CD4-positive, alpha-beta memory T cell (primary cell): ENCODE measurements around the gene SORCS2. TPM values are rescaled to one million over a fixed set of nuclear protein-coding genes. Genes with fewer than 3 reads are reported as not detected.

ENCODE experiments used
- CTCF ChIA-PET: fragments of 350-600 bp; sonication (Branson Sonifier 250); formaldehyde crosslinking; loops from one replicate; lab custom pipeline; 2021; ENCODE audit warnings: inconsistent platforms; ENCODE audit not compliant: partially characterized antibody; lab: Charles Lee
- POLR2A ChIA-PET: fragments of 350-600 bp; sonication (Branson Sonifier 250); formaldehyde crosslinking; loops from one replicate; lab custom pipeline; 2021; ENCODE audit not compliant: partially characterized antibody; lab: Charles Lee
- DNase-seq, 5 donors: peaks; one replicate each; pipeline versions ENCODE4 v3.0.0 to v3.0.0-alpha.2; 2020 to 2022; ENCODE audit warnings: mixed read lengths in 1 of 5
- H3K27ac ChIP-seq: one replicate; pipeline ENCODE4 v1.7.0; 2013; ENCODE audit warnings: low read depth, low read length
- H3K27me3 ChIP-seq: 2 replicates; pipeline ENCODE4 v1.7.0; 2013; ENCODE audit warnings: mild to moderate bottlenecking, low read length, moderate library complexity; ENCODE audit not compliant: insufficient read depth
- H3K36me3 ChIP-seq: 2 replicates; pipeline ENCODE4 v1.7.0; 2013; ENCODE audit warnings: mild to moderate bottlenecking, low read length, moderate library complexity; ENCODE audit not compliant: insufficient read depth
- H3K4me1 ChIP-seq: 2 replicates; pipeline ENCODE4 v1.7.0; 2013; ENCODE audit warnings: mild to moderate bottlenecking, low read length, moderate library complexity; ENCODE audit not compliant: insufficient read depth
- H3K4me3 ChIP-seq, 2 donors: one replicate each; pipeline ENCODE4 v1.7.0; 2013; ENCODE audit warnings: low read length in 2 of 2, mild to moderate bottlenecking in 1 of 2
- H3K9me3 ChIP-seq, 2 donors: one replicate each; pipeline ENCODE4 v1.7.0; 2013; ENCODE audit warnings: low read length in 2 of 2, control low read depth in 1 of 2; ENCODE audit not compliant: control insufficient read depth in 1 of 2
- H3K27ac Mint-ChIP-seq, 7 donors: one replicate each; pipeline ENCODE4 v1.8.0; 2020 to 2021; ENCODE audit warnings: mixed read lengths in 7 of 7, mild to moderate bottlenecking in 6 of 7, inconsistent platforms in 3 of 7, moderate library complexity in 3 of 7
- H3K27me3 Mint-ChIP-seq, 2 donors: one replicate each; pipeline ENCODE4 v1.8.0; 2020 to 2021; ENCODE audit warnings: mixed read lengths in 2 of 2
- H3K36me3 Mint-ChIP-seq, 2 donors: one replicate each; pipeline ENCODE4 v1.8.0; 2020 to 2021; ENCODE audit warnings: mixed read lengths in 2 of 2, inconsistent platforms in 1 of 2, mild to moderate bottlenecking in 1 of 2
- H3K4me1 Mint-ChIP-seq, 4 donors: one replicate each; pipeline ENCODE4 v1.8.0; 2020 to 2021; ENCODE audit warnings: mixed read lengths in 4 of 4, mild to moderate bottlenecking in 1 of 4
- H3K4me3 Mint-ChIP-seq, 8 donors: one replicate each; pipeline ENCODE4 v1.8.0; 2020 to 2021; ENCODE audit warnings: mixed read lengths in 8 of 8, mild to moderate bottlenecking in 7 of 8, moderate library complexity in 6 of 8, inconsistent platforms in 3 of 8
- H3K9me3 Mint-ChIP-seq, 8 donors: one replicate each; pipeline ENCODE4 v1.8.0; 2020 to 2021; ENCODE audit warnings: mixed read lengths in 8 of 8, mild to moderate bottlenecking in 5 of 8, inconsistent platforms in 3 of 8, moderate library complexity in 1 of 8
- intact Hi-C: fragments of 100-400 bp; cut with micrococcal nuclease; formaldehyde crosslinking; loops from one replicate; pipeline ENCODE4 v1.15.1; 2023
- polyA plus RNA-seq, 2 donors: library from polyadenylated mRNA; unstranded; fragments of 300-500 nt; fragmentation: Illumina TruSeq; gene quantifications; one replicate each; pipeline ENCODE4 v1.2.3, GENCODE V29; 2021
- total RNA-seq, 2 experiments: library from RNA; stranded (reverse); gene quantifications; one replicate each; pipeline ENCODE4 v1.2.3, GENCODE V29; 2021

SORCS2 gene
- total and polyA plus RNA-seq, 4 experiments from 2014 or later = not detected

- H3K9me3 ChIP-seq = no peaks in the 10 kb centered on the region
- H3K27me3 Mint-ChIP-seq = peaks cover 0 to 1% of the 10 kb centered on the region in 2 donors
- no peaks in the 10 kb centered on the region for H3K27me3 ChIP-seq
- ChIA-PET POLR2A (no interaction called here), CTCF (no interaction called here)
- DNase-seq = no peak
- peaks cover 0 to 5% (median 0%) of the 10 kb centered on the region in 4 donors for H3K4me1 Mint-ChIP-seq
- H3K36me3 Mint-ChIP-seq = no peaks in the 10 kb centered on the region
- peaks cover 0 to 7% (median 5%) of the 10 kb centered on the region in 8 donors for H3K9me3 Mint-ChIP-seq
- no peak overlapping the region for H3K27ac ChIP-seq
- H3K4me1 ChIP-seq = no peaks in the 10 kb centered on the region
- no peaks in the 10 kb centered on the region for H3K36me3 ChIP-seq
- no peak overlapping the region for H3K27ac Mint-ChIP-seq
- no peak overlapping the region for H3K4me3 Mint-ChIP-seq
- H3K4me3 ChIP-seq = no peak overlapping the region
- intact Hi-C loops = no loop called here
Observed at GRCh38 chr4:7666744-7667143, 474.4 kb downstream of the SORCS2 start.

DNA sequence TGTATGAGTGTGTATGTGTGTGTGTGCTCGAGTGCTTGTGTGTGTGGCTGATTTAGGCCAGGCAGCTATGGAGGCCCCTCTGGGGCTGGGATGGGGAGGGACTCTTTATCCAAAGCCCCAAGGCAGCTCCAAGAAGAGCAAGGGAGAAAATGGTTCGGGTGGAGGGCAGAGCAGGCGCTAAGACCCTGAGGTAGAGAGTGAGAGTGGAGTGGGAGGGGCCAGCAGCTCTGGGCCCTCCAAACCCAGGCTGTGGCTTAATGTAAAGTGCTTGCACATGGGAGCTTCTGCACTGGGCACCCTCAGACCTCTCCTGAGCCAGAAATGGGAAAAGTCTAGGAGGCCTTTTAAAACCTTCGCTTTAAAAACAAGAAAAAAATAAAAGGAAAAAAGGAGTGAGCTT is 475.9 kb downstream of the SORCS2 start:
- no peaks in the 10 kb centered on the region for H3K36me3 Mint-ChIP-seq
- Histone ChIP-seq H3K4me3 (no peak overlapping the region), H3K27ac (no peak overlapping the region), H3K9me3 (no peaks in the 10 kb centered on the region), H3K36me3 (no peaks in the 10 kb centered on the region), H3K27me3 (no peaks in the 10 kb centered on the region), H3K4me1 (no peaks in the 10 kb centered on the region)
- no peak for DNase-seq
- POLR2A ChIA-PET = no interaction called here
- intact Hi-C loops = no loop called here
- CTCF ChIA-PET = no interaction called here
- H3K27me3 Mint-ChIP-seq = peaks cover under 1 to 1% of the 10 kb centered on the region in 2 donors
- no peak overlapping the region for H3K27ac Mint-ChIP-seq
- no peak overlapping the region for H3K4me3 Mint-ChIP-seq
- peaks cover 0 to 10% (median 5%) of the 10 kb centered on the region in 8 donors for H3K9me3 Mint-ChIP-seq
- H3K4me1 Mint-ChIP-seq = no peaks in the 10 kb centered on the region

GRCh38 chr4:7668826-7669225 is 476.5 kb downstream of the SORCS2 start:
- POLR2A ChIA-PET = no interaction called here
- H3K27me3 Mint-ChIP-seq = peaks cover 1% of the 10 kb centered on the region in 2 donors
- intact Hi-C loops = no loop called here

GRCh38 chr4:7672601-7673000 is 480.3 kb downstream of the SORCS2 start:
- H3K27me3 ChIP-seq = no peaks in the 10 kb centered on the region
- DNase-seq = no peak
- Mint-ChIP-seq H3K9me3 (peaks cover 0 to 10% (median 5%) of the 10 kb centered on the region in 8 donors), H3K27ac (no peak overlapping the region), H3K4me3 (no peak overlapping the region), H3K36me3 (no peaks in the 10 kb centered on the region), H3K27me3 (peaks cover 3% of the 10 kb centered on the region in 2 donors), H3K4me1 (no peaks in the 10 kb centered on the region)
- ChIA-PET POLR2A (no interaction called here), CTCF (no interaction called here)
- no peak overlapping the region for H3K4me3 ChIP-seq
- H3K4me1 ChIP-seq = no peaks in the 10 kb centered on the region
- H3K27ac ChIP-seq = no peak overlapping the region
- no peaks in the 10 kb centered on the region for H3K9me3 ChIP-seq
- H3K36me3 ChIP-seq = no peaks in the 10 kb centered on the region
- intact Hi-C loops = no loop called here

More at GRCh38 chr4:7668826-7669225, 476.5 kb downstream of the SORCS2 start:
- H3K4me1 Mint-ChIP-seq = no peaks in the 10 kb centered on the region
- peaks cover 0 to 10% (median 5%) of the 10 kb centered on the region in 8 donors for H3K9me3 Mint-ChIP-seq
- no peaks in the 10 kb centered on the region for H3K36me3 Mint-ChIP-seq
- Histone ChIP-seq H3K36me3 (no peaks in the 10 kb centered on the region), H3K9me3 (no peaks in the 10 kb centered on the region), H3K27me3 (no peaks in the 10 kb centered on the region), H3K4me3 (no peak overlapping the region), H3K27ac (no peak overlapping the region), H3K4me1 (no peaks in the 10 kb centered on the region)
- no peak overlapping the region for H3K27ac Mint-ChIP-seq
- no peak overlapping the region for H3K4me3 Mint-ChIP-seq
- no peak for DNase-seq
- CTCF ChIA-PET = no interaction called here

DNA sequence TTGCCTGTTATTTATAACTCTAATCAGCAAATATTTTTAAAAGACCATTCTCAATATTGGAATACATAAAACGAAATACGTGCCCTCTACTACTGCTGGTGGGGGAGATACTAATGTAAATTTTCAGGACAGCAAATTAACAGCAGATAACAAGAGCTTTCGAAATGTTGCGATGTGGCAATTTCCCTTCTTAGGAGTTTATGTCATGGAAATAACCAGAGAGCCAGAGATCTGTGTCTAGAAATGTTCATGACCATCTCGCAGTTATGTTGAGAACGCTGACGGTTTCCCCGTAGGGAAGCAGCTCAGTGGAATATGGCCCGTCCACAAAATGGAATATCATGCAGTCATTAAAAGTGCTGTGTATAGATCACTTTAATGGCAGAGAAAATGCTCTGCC is 480.8 kb downstream of the SORCS2 start:
- Histone ChIP-seq H3K27ac (no peak overlapping the region), H3K4me3 (no peak overlapping the region), H3K36me3 (no peaks in the 10 kb centered on the region), H3K4me1 (no peaks in the 10 kb centered on the region), H3K9me3 (no peaks in the 10 kb centered on the region), H3K27me3 (no peaks in the 10 kb centered on the region)
- ChIA-PET POLR2A (no interaction called here), CTCF (no interaction called here)
- Mint-ChIP-seq H3K36me3 (no peaks in the 10 kb centered on the region), H3K4me1 (no peaks in the 10 kb centered on the region), H3K4me3 (no peak overlapping the region), H3K27ac (no peak overlapping the region), H3K27me3 (peaks cover 3 to 5% of the 10 kb centered on the region in 2 donors), H3K9me3 (peaks cover 0 to 10% (median 5%) of the 10 kb centered on the region in 8 donors)
- intact Hi-C loops = no loop called here
- DNase-seq = no peak

- POLR2A ChIA-PET = no interaction called here
- H3K36me3 Mint-ChIP-seq = no peaks in the 10 kb centered on the region
- no peaks in the 10 kb centered on the region for H3K27me3 ChIP-seq
- no peak overlapping the region for H3K27ac Mint-ChIP-seq
- H3K27ac ChIP-seq = no peak overlapping the region
- H3K4me1 ChIP-seq = no peaks in the 10 kb centered on the region
- CTCF ChIA-PET = no interaction called here
- peaks cover 3 to 8% of the 10 kb centered on the region in 2 donors for H3K27me3 Mint-ChIP-seq
- no peak overlapping the region for H3K4me3 ChIP-seq
- no peaks in the 10 kb centered on the region for H3K4me1 Mint-ChIP-seq
- DNase-seq = no peak
- intact Hi-C loops = no loop called here
- H3K36me3 ChIP-seq = no peaks in the 10 kb centered on the region
- H3K9me3 Mint-ChIP-seq = peaks cover 0 to 10% (median 5%) of the 10 kb centered on the region in 8 donors
- no peaks in the 10 kb centered on the region for H3K9me3 ChIP-seq
- H3K4me3 Mint-ChIP-seq = no peak overlapping the region
Observed at GRCh38 chr4:7674706-7675105, 482.4 kb downstream of the SORCS2 start.

DNA sequence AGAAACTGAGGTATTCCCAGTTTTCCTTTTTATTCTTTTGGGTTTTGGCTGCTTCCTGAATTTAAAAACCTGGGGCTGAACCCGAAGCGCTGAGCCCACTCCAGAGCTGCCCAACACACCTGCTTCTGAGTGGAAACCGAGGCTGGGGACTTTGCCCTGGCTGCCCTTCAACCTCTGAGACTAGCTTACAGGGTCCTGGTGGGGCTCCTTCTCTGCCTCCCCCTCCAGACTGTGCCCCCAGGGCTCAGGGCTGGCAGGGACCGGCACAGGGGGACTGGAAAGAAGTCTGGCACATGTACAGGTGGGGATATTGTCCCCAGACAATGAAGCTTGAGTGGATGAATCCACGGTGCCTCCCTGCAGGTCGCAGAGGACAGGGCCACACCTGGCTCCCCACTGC is 482.8 kb downstream of the SORCS2 start:
- Histone ChIP-seq H3K27ac (no peak overlapping the region), H3K9me3 (no peaks in the 10 kb centered on the region), H3K4me1 (no peaks in the 10 kb centered on the region), H3K27me3 (no peaks in the 10 kb centered on the region), H3K36me3 (no peaks in the 10 kb centered on the region), H3K4me3 (no peak overlapping the region)
- Mint-ChIP-seq H3K9me3 (peaks cover 0 to 10% (median 5%) of the 10 kb centered on the region in 8 donors), H3K4me3 (no peak overlapping the region), H3K36me3 (no peaks in the 10 kb centered on the region), H3K27me3 (peaks cover 3 to 8% of the 10 kb centered on the region in 2 donors), H3K27ac (no peak overlapping the region), H3K4me1 (no peaks in the 10 kb centered on the region)
- no peak for DNase-seq
- ChIA-PET POLR2A (no interaction called here), CTCF (no interaction called here)
- intact Hi-C loops = no loop called here
